SK-N-SH treated with all-trans-retinoic acid at 6 μM for 48 hours (cell line): Measurements from ENCODE around the gene PIEZO1.

Source experiments
- ATAC-seq: fragments of 200-7000 bp; cut with Tn5 transposase; 3 replicates; pipeline ENCODE4 v1.9.1; 2020; ENCODE audit warnings: mild to moderate bottlenecking, moderate library complexity
- ARNTL ChIP-seq: fragments of 450-650 bp; formaldehyde crosslinking; IDR thresholded peaks from 2 replicates; pipeline ENCODE4 v1.5.0; 2020; ENCODE audit warnings: low read depth, mild to moderate bottlenecking, moderate library complexity, borderline replicate concordance
- BACH2 ChIP-seq: fragments of 250-450 bp; sonication (Bioruptor Pico); IDR thresholded peaks from 2 replicates; pipeline ENCODE4 v1.9.0; 2021; ENCODE audit warnings: mild to moderate bottlenecking, borderline replicate concordance
- CSDC2 ChIP-seq: fragments of 250-450 bp; sonication (Bioruptor Pico); IDR thresholded peaks from 2 replicates; pipeline ENCODE4 v1.5.0; 2020; ENCODE audit warnings: mild to moderate bottlenecking, moderate library complexity
- ESRRG ChIP-seq: fragments of 250-450 bp; sonication (Bioruptor Pico); IDR thresholded peaks from 2 replicates; pipeline ENCODE4 v1.6.1; 2021; ENCODE audit warnings: mild to moderate bottlenecking
- GLIS3 ChIP-seq: fragments of 250-450 bp; sonication (Bioruptor Pico); IDR thresholded peaks from 2 replicates; pipeline ENCODE4 v1.5.0; 2020; ENCODE audit warnings: mild to moderate bottlenecking, moderate library complexity
- ISL1 ChIP-seq: fragments of 250-450 bp; sonication (Bioruptor Pico); IDR thresholded peaks from 2 replicates; pipeline ENCODE4 v2.1.2; 2022; ENCODE audit warnings: mild to moderate bottlenecking, moderate library complexity
- OSR1 ChIP-seq: fragments of 250-450 bp; sonication (Bioruptor Pico); IDR thresholded peaks from 2 replicates; pipeline ENCODE4 v1.8.0; 2022; ENCODE audit warnings: moderate library complexity, mild to moderate bottlenecking, inconsistent platforms
- PPARA ChIP-seq: fragments of 250-450 bp; sonication (Bioruptor Pico); IDR thresholded peaks from 2 replicates; pipeline ENCODE4 v1.5.0; 2020; ENCODE audit warnings: mild to moderate bottlenecking, borderline replicate concordance
- RARB ChIP-seq: fragments of 250-450 bp; sonication (Bioruptor Pico); IDR thresholded peaks from 2 replicates; pipeline ENCODE4 v1.8.0; 2021; ENCODE audit warnings: mild to moderate bottlenecking, moderate library complexity
- SNAI2 ChIP-seq: fragments of 250-450 bp; sonication (Bioruptor Pico); IDR thresholded peaks from 2 replicates; pipeline ENCODE4 v1.5.0; 2020; ENCODE audit warnings: mild to moderate bottlenecking, moderate library complexity
- TCF4 ChIP-seq: fragments of 250-450 bp; sonication (Bioruptor Pico); IDR thresholded peaks from 2 replicates; pipeline ENCODE4 v1.8.0; 2021; ENCODE audit warnings: mild to moderate bottlenecking, moderate library complexity, borderline replicate concordance
- TOX ChIP-seq: fragments of 250-450 bp; sonication (Bioruptor Pico); IDR thresholded peaks from 2 replicates; pipeline ENCODE4 v1.8.0; 2021; ENCODE audit warnings: mild to moderate bottlenecking, moderate library complexity, borderline replicate concordance
- ZC3H10 ChIP-seq: fragments of 250-450 bp; sonication (Bioruptor Pico); IDR thresholded peaks from 2 replicates; pipeline ENCODE4 v1.5.1; 2021; ENCODE audit warnings: mild to moderate bottlenecking, moderate library complexity
- ZFP3 ChIP-seq: fragments of 250-450 bp; sonication (Bioruptor Pico); IDR thresholded peaks from 2 replicates; pipeline ENCODE4 v1.5.0; 2020; ENCODE audit warnings: mild to moderate bottlenecking, moderate library complexity
- ZFP30 ChIP-seq: fragments of 450-650 bp; formaldehyde crosslinking; IDR thresholded peaks from 2 replicates; pipeline ENCODE4 v1.5.0; 2022; ENCODE audit warnings: mild to moderate bottlenecking, moderate library complexity
- ZNF565 ChIP-seq: fragments of 450-650 bp; formaldehyde crosslinking; conservative IDR thresholded peaks from 2 replicates; pipeline ENCODE4 v1.5.0; 2020; ENCODE audit warnings: low read depth, mild to moderate bottlenecking, moderate library complexity
- ZNF70 ChIP-seq: fragments of 450-650 bp; formaldehyde crosslinking; IDR thresholded peaks from 2 replicates; pipeline ENCODE4 v1.5.0; 2020; ENCODE audit warnings: mild to moderate bottlenecking, moderate library complexity
- ZNF8 ChIP-seq: fragments of 450-650 bp; formaldehyde crosslinking; IDR thresholded peaks from 2 replicates; pipeline ENCODE4 v1.5.0; 2020; ENCODE audit warnings: mild to moderate bottlenecking, moderate library complexity
- TF ChIP-seq, protein P1 (sequence below): fragments of 250-450 bp; sonication (Bioruptor Pico); IDR thresholded peaks from 2 replicates; pipeline ENCODE4 v1.5.1; 2021; ENCODE audit warnings: mild to moderate bottlenecking, moderate library complexity
- TF ChIP-seq, protein P2 (sequence below): fragments of 250-450 bp; sonication (Bioruptor Pico); IDR thresholded peaks from 2 replicates; pipeline ENCODE4 v1.8.0; 2021; ENCODE audit warnings: low read depth, mild to moderate bottlenecking, moderate library complexity, borderline replicate concordance
- TF ChIP-seq, protein P3 (sequence below): fragments of 250-450 bp; sonication (Bioruptor Pico); IDR thresholded peaks from 2 replicates; pipeline ENCODE4 v1.5.0; 2020; ENCODE audit warnings: mild to moderate bottlenecking, moderate library complexity
- TF ChIP-seq, protein P4 (sequence below): fragments of 250-450 bp; sonication (Bioruptor Pico); IDR thresholded peaks from 2 replicates; pipeline ENCODE4 v1.8.0; 2020; ENCODE audit warnings: mild to moderate bottlenecking, moderate library complexity, borderline replicate concordance
- TF ChIP-seq, protein P5 (sequence below): fragments of 250-450 bp; sonication (Bioruptor Pico); IDR thresholded peaks from 2 replicates; pipeline ENCODE4 v1.5.1; 2020; ENCODE audit warnings: low read depth, mild to moderate bottlenecking, moderate library complexity

PIEZO1 gene

DNA sequence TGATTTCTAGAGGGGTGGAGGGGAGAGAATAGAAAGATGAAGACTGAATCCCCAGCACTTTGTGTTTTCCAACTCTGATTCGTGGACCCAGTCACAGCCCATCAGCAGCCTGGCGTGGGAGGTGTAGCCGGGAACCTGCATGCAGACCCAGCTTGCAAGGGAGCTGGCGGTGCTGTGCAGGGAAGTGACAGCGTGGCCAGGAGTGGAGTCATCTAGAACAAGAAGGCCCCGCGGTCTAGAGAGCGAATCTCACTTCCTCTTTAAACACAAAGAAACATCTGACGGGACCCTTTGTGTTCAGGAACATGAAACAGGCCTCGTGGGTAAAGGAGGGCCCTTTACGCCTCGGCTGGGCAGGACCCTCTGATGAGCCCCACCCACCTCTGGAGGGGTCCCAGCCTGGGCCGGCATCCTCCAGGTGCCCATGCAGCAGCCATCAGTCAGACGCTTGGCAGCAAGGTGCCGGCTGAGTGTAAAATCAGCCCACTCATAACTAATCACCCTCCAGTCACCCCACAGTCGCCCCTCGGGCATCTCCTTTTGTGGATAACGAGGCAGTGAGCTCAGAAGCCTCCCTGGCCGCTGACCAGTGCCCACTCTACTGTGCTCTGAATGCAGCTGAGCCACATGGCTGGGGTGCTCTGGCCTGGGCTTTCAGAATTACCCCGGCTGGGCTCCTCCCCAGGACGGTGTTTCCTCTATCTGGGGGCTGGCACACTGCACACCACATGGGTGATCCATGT is 103.1 kb downstream of the PIEZO1 start:
- TF ChIP-seq ZC3H10 (CRISPR knock-in tag), result no peak
- no peak for TF ChIP-seq ZNF70 (CRISPR knock-in tag)
- TF ChIP-seq, protein P1, sequence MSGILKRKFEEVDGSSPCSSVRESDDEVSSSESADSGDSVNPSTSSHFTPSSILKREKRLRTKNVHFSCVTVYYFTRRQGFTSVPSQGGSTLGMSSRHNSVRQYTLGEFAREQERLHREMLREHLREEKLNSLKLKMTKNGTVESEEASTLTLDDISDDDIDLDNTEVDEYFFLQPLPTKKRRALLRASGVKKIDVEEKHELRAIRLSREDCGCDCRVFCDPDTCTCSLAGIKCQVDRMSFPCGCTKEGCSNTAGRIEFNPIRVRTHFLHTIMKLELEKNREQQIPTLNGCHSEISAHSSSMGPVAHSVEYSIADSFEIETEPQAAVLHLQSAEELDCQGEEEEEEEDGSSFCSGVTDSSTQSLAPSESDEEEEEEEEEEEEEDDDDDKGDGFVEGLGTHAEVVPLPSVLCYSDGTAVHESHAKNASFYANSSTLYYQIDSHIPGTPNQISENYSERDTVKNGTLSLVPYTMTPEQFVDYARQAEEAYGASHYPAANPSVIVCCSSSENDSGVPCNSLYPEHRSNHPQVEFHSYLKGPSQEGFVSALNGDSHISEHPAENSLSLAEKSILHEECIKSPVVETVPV (CRISPR knock-in tag), result no peak
- ATAC-seq, result no peak

DNA sequence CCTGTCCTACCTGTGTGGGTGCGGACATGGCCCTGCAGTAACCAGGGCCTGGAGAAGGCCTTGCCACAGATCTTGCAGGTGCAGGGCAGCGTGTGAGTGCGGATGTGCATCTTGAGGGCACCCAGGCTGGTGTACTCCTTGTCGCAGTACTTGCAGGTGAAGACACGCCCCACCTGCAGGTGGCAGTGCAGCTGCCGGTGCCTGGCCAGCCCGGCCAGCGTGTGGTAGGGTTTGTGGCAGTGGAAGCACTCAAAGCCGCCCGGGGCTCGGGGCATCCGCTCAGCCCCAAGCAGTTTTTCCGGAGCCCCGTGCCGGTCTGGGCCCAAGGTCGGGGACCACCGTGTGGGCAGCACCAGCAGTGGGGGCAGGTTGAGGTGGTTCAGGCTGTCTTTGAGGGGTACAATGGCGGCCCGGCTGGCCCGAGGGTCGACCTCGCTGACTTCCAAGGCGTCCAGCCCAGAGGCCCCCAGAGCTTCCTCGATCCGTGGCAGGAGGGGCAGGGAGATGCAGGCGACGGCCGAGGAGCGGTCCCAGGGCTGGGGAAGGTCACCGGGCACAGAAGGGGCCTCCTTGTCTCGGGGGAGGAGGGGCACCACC is 103.8 kb downstream of the PIEZO1 start:
- TF ChIP-seq ZFP3 (no peak), GLIS3 (no peak), OSR1 (CRISPR knock-in tag) (no peak), RARB (no peak), ZNF8 (CRISPR knock-in tag) (no peak), ZC3H10 (CRISPR knock-in tag) (no peak), ARNTL (CRISPR knock-in tag) (no peak), TCF4 (CRISPR knock-in tag) (no peak), SNAI2 (CRISPR knock-in tag) (no peak), BACH2 (CRISPR knock-in tag) (no peak), ZFP30 (CRISPR knock-in tag) (no peak), PPARA (CRISPR knock-in tag) (no peak), CSDC2 (CRISPR knock-in tag) (no peak), ZNF565 (CRISPR knock-in tag) (no peak)
- TF ChIP-seq, protein P2, sequence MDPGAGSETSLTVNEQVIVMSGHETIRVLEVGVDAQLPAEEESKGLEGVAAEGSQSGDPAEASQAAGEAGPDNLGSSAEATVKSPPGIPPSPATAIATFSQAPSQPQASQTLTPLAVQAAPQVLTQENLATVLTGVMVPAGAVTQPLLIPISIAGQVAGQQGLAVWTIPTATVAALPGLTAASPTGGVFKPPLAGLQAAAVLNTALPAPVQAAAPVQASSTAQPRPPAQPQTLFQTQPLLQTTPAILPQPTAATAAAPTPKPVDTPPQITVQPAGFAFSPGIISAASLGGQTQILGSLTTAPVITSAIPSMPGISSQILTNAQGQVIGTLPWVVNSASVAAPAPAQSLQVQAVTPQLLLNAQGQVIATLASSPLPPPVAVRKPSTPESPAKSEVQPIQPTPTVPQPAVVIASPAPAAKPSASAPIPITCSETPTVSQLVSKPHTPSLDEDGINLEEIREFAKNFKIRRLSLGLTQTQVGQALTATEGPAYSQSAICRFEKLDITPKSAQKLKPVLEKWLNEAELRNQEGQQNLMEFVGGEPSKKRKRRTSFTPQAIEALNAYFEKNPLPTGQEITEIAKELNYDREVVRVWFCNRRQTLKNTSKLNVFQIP (CRISPR knock-in tag), result no peak
- TF ChIP-seq, protein P3, sequence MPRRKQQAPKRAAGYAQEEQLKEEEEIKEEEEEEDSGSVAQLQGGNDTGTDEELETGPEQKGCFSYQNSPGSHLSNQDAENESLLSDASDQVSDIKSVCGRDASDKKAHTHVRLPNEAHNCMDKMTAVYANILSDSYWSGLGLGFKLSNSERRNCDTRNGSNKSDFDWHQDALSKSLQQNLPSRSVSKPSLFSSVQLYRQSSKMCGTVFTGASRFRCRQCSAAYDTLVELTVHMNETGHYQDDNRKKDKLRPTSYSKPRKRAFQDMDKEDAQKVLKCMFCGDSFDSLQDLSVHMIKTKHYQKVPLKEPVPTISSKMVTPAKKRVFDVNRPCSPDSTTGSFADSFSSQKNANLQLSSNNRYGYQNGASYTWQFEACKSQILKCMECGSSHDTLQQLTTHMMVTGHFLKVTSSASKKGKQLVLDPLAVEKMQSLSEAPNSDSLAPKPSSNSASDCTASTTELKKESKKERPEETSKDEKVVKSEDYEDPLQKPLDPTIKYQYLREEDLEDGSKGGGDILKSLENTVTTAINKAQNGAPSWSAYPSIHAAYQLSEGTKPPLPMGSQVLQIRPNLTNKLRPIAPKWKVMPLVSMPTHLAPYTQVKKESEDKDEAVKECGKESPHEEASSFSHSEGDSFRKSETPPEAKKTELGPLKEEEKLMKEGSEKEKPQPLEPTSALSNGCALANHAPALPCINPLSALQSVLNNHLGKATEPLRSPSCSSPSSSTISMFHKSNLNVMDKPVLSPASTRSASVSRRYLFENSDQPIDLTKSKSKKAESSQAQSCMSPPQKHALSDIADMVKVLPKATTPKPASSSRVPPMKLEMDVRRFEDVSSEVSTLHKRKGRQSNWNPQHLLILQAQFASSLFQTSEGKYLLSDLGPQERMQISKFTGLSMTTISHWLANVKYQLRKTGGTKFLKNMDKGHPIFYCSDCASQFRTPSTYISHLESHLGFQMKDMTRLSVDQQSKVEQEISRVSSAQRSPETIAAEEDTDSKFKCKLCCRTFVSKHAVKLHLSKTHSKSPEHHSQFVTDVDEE (CRISPR knock-in tag), result no peak
- TF ChIP-seq, protein P1 (CRISPR knock-in tag), result no peak
- TF ChIP-seq, protein P4, sequence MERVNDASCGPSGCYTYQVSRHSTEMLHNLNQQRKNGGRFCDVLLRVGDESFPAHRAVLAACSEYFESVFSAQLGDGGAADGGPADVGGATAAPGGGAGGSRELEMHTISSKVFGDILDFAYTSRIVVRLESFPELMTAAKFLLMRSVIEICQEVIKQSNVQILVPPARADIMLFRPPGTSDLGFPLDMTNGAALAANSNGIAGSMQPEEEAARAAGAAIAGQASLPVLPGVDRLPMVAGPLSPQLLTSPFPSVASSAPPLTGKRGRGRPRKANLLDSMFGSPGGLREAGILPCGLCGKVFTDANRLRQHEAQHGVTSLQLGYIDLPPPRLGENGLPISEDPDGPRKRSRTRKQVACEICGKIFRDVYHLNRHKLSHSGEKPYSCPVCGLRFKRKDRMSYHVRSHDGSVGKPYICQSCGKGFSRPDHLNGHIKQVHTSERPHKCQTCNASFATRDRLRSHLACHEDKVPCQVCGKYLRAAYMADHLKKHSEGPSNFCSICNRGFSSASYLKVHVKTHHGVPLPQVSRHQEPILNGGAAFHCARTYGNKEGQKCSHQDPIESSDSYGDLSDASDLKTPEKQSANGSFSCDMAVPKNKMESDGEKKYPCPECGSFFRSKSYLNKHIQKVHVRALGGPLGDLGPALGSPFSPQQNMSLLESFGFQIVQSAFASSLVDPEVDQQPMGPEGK, result no peak
- TF ChIP-seq, all 23 proteins: peak for 0
- no peak for ATAC-seq

DNA sequence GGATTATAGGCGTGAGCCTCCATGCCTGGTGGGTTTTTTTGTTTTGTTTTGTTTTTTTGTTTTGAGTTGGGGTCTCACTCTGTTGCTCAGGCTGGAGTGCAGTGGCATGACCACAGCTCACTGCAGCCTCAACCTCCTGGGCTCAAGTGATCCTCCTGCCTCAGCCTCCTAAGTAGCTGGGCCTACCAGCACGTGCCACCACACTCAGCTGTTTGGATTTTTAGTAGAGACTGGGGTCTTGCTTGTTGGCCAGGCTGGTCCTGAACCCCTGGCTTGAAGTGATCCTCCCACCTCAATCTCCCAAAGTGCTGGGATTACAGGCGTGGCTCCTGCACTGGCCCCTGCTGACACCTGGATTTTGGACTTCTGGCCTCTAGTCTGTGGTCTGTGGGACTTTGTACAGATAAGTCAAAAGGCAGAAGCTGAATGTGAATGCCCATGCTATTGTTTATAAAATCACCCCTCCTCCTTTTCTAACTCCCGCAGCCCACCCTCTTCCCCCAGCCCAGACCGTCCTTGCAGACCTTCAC is 104.4 kb downstream of the PIEZO1 start:
- ATAC-seq, result no peak
- TF ChIP-seq ZNF565 (CRISPR knock-in tag), result no peak
- TF ChIP-seq, protein P4, result no peak
- no peak for TF ChIP-seq TCF4 (CRISPR knock-in tag)
- no peak for TF ChIP-seq ZNF70 (CRISPR knock-in tag)
- TF ChIP-seq SNAI2 (CRISPR knock-in tag), result no peak
- TF ChIP-seq BACH2 (CRISPR knock-in tag), result no peak
- TF ChIP-seq TOX, result no peak
- TF ChIP-seq ARNTL (CRISPR knock-in tag), result no peak
- TF ChIP-seq GLIS3, result no peak
- no peak for TF ChIP-seq ZFP30 (CRISPR knock-in tag)
- TF ChIP-seq RARB, result no peak
- TF ChIP-seq ESRRG, result no peak
- no peak for TF ChIP-seq ISL1 (CRISPR knock-in tag)
- TF ChIP-seq OSR1 (CRISPR knock-in tag), result no peak
- no peak for TF ChIP-seq ZFP3
- TF ChIP-seq, protein P5, sequence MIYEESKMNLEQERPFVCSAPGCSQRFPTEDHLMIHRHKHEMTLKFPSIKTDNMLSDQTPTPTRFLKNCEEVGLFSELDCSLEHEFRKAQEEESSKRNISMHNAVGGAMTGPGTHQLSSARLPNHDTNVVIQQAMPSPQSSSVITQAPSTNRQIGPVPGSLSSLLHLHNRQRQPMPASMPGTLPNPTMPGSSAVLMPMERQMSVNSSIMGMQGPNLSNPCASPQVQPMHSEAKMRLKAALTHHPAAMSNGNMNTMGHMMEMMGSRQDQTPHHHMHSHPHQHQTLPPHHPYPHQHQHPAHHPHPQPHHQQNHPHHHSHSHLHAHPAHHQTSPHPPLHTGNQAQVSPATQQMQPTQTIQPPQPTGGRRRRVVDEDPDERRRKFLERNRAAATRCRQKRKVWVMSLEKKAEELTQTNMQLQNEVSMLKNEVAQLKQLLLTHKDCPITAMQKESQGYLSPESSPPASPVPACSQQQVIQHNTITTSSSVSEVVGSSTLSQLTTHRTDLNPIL (CRISPR knock-in tag), result no peak
